Astrocyte of the cerebellum (primary cell): ENCODE results near the gene FBXW8.

Source experiments
- DNase-seq: peaks from one replicate; pipeline ENCODE4 v3.0.0-alpha.2; 2011; ENCODE audit warnings: low read depth
- H3K4me3 ChIP-seq: 2 replicates; pipeline ENCODE4 v1.5.1; 2011; ENCODE audit warnings: mild to moderate bottlenecking, low read depth, low read length, moderate library complexity
- CTCF ChIP-seq: IDR thresholded peaks from 2 replicates; pipeline ENCODE4 v1.5.1; 2012; ENCODE audit warnings: low read length, low read depth, moderate library complexity, mild to moderate bottlenecking; ENCODE audit errors: missing control alignments
- in situ Hi-C: cut with HindIII; loops from 2 replicates; pipeline ENCODE4 v1.10.0; 2017; ENCODE audit warnings: low sequenced_read_pairs

Gene FBXW8

GRCh38 chr12:116919706-116920485 is 9.1 kb downstream of the FBXW8 start:
- in situ Hi-C loops, result no loop called here
- DNase-seq, result no peak
- no peak overlapping the region for H3K4me3 ChIP-seq
- no peak for TF ChIP-seq CTCF

GRCh38 chr12:116920939-116921338 is 10.2 kb downstream of the FBXW8 start:
- TF ChIP-seq CTCF, result no peak
- H3K4me3 ChIP-seq, result no peak overlapping the region
- in situ Hi-C loops, result no loop called here
- no peak for DNase-seq

GRCh38 chr12:116922194-116922897 is 11.6 kb downstream of the FBXW8 start:
- in situ Hi-C loops, result no loop called here
- DNase-seq, result no peak

GRCh38 chr12:116924558-116925453 is 14.1 kb downstream of the FBXW8 start:
- no peak overlapping the region for H3K4me3 ChIP-seq
- no peak for TF ChIP-seq CTCF

More at GRCh38 chr12:116922194-116922897, 11.6 kb downstream of the FBXW8 start:
- H3K4me3 ChIP-seq, result no peak overlapping the region
- no peak for TF ChIP-seq CTCF

GRCh38 chr12:116926283-116927243 is 15.8 kb downstream of the FBXW8 start:
- no peak for TF ChIP-seq CTCF
- in situ Hi-C loops, result no loop called here
- H3K4me3 ChIP-seq, result no peak overlapping the region
- no peak for DNase-seq

More at GRCh38 chr12:116924558-116925453, 14.1 kb downstream of the FBXW8 start:
- in situ Hi-C loops, result no loop called here
- peak; percentile 75 for DNase-seq
